ENCODE measurements around the gene FARS2. TPM values are rescaled to one million over a fixed set of nuclear protein-coding genes. Genes with fewer than 3 reads are reported as not detected.

Gene FARS2
- total and polyA plus RNA-seq, 9 of the 15 experiments (the other 6 are each of a cell fraction or from before 2014, with no cell fraction given) = 16.5 to 62.2 (median 27.0) TPM

DNA sequence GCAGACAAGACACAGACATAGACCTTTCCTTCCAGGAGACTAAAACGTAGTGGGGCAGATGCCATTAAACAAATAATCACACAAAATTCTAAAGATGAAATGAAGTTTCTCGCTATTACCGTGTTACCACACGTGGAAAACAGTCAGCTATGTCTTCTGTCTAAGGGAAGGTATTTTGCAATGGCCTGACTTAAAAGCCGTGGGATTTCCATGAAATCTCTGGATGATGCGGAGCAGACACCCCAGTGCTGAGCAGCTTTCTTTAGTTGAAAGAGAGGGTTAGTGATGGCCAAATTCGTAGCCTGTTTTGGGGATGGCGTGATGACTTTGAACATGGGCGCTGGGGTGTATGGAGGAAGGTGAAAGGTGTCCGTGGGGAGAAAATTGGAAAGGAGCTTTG, 463.6 kb downstream of the FARS2 start:
- Histone ChIP-seq H3K4me1 (replicated peaks in 1 of 2; ENCODE audit: control insufficient read depth in 2 of 2, insufficient read depth in 2 of 2, low read length in 2 of 2) (peaks cover 0 to 3% of the 10 kb centered on the region in 2 experiments; a peak in 1 of 5 replicates), H3K4me3 (no peak overlapping the region), H3K9me1 (ENCODE audit: control insufficient read depth, insufficient read depth, low read length) (no peaks in the 10 kb centered on the region), H4K20me1 (replicated peaks; ENCODE audit: control insufficient read depth, insufficient read depth, low read length) (peaks cover 26% of the 10 kb centered on the region; the same call in 1 of the 2 replicates), H3K79me2 (ENCODE audit: control insufficient read depth, insufficient read depth, low read length) (no peaks in the 10 kb centered on the region), H3K9ac (ENCODE audit: insufficient read depth in 1 of 2, low read depth in 2 of 2, low read length in 2 of 2) (no peak overlapping the region), H3K4me2 (ENCODE audit: insufficient read depth, low read length) (no peak overlapping the region), H3K27ac (ENCODE audit: extremely low read depth, low read depth, low read length) (no peak overlapping the region), H3K36me3 (ENCODE audit: control insufficient read depth, insufficient read depth, low read length) (no peaks in the 10 kb centered on the region), H3K9me3 (replicated peaks; ENCODE audit: control insufficient read depth, insufficient read depth, low read depth, low read length) (no peaks in the 10 kb centered on the region), H2AFZ (ENCODE audit: low read depth, low read length) (no peak overlapping the region), H3K27me3 (ENCODE audit: control insufficient read depth in 2 of 2, insufficient read depth in 2 of 2, low read length in 2 of 2) (peaks cover 8 to 51% of the 10 kb centered on the region in 2 experiments)
- ChIA-PET CTCF (ENCODE audit: low intra/inter-chr PET ratio) (no interaction called here), POLR2A (no interaction called here)
- DNase-seq (ENCODE audit: extremely low read depth in 1 of 4, low spot score in 3 of 4) (no peak), FAIRE-seq (no peak), ATAC-seq (no peak)
- BruUV-seq (replicated peaks) = no TSS peak
- in situ Hi-C loops (cut with MboI) (no loop called here), intact Hi-C loops (cut with micrococcal nuclease) (no loop called here)
- WGBS (ENCODE audit: insufficient coverage, low coverage, missing lambda C conversion rate) = 18% methylated on average over 10 of the region's 10 CpGs
- no peak for TF ChIP-seq ZNF316 (IDR thresholded peaks at IDR 0.05)
- TF ChIP-seq POLR2G (IDR thresholded peaks at IDR 0.05; ENCODE audit: low read depth, low read length) = no peak
- TF ChIP-seq, protein P1, sequence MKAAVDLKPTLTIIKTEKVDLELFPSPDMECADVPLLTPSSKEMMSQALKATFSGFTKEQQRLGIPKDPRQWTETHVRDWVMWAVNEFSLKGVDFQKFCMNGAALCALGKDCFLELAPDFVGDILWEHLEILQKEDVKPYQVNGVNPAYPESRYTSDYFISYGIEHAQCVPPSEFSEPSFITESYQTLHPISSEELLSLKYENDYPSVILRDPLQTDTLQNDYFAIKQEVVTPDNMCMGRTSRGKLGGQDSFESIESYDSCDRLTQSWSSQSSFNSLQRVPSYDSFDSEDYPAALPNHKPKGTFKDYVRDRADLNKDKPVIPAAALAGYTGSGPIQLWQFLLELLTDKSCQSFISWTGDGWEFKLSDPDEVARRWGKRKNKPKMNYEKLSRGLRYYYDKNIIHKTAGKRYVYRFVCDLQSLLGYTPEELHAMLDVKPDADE (conservative IDR thresholded peaks at IDR 0.05; ENCODE audit: control insufficient read depth, low read depth, low read length) = no peak
- no peak for TF ChIP-seq PURB (CRISPR knock-in tag; IDR thresholded peaks at IDR 0.05; ENCODE audit: low read depth)
- TF ChIP-seq MCM2 (IDR thresholded peaks at IDR 0.05; ENCODE audit: low read depth) = no peak
- TF ChIP-seq, protein P2, sequence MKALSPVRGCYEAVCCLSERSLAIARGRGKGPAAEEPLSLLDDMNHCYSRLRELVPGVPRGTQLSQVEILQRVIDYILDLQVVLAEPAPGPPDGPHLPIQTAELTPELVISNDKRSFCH (CRISPR knock-in tag; IDR thresholded peaks at IDR 0.05) = no peak
- TF ChIP-seq, protein P2 (tag; IDR thresholded peaks at IDR 0.05) = no peak
- TF ChIP-seq, protein P3, sequence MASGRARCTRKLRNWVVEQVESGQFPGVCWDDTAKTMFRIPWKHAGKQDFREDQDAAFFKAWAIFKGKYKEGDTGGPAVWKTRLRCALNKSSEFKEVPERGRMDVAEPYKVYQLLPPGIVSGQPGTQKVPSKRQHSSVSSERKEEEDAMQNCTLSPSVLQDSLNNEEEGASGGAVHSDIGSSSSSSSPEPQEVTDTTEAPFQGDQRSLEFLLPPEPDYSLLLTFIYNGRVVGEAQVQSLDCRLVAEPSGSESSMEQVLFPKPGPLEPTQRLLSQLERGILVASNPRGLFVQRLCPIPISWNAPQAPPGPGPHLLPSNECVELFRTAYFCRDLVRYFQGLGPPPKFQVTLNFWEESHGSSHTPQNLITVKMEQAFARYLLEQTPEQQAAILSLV (tag; IDR thresholded peaks at IDR 0.05) = no peak
- TF ChIP-seq, protein P4, sequence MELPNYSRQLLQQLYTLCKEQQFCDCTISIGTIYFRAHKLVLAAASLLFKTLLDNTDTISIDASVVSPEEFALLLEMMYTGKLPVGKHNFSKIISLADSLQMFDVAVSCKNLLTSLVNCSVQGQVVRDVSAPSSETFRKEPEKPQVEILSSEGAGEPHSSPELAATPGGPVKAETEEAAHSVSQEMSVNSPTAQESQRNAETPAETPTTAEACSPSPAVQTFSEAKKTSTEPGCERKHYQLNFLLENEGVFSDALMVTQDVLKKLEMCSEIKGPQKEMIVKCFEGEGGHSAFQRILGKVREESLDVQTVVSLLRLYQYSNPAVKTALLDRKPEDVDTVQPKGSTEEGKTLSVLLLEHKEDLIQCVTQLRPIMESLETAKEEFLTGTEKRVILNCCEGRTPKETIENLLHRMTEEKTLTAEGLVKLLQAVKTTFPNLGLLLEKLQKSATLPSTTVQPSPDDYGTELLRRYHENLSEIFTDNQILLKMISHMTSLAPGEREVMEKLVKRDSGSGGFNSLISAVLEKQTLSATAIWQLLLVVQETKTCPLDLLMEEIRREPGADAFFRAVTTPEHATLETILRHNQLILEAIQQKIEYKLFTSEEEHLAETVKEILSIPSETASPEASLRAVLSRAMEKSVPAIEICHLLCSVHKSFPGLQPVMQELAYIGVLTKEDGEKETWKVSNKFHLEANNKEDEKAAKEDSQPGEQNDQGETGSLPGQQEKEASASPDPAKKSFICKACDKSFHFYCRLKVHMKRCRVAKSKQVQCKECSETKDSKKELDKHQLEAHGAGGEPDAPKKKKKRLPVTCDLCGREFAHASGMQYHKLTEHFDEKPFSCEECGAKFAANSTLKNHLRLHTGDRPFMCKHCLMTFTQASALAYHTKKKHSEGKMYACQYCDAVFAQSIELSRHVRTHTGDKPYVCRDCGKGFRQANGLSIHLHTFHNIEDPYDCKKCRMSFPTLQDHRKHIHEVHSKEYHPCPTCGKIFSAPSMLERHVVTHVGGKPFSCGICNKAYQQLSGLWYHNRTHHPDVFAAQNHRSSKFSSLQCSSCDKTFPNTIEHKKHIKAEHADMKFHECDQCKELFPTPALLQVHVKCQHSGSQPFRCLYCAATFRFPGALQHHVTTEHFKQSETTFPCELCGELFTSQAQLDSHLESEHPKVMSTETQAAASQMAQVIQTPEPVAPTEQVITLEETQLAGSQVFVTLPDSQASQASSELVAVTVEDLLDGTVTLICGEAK (IDR thresholded peaks at IDR 0.05) = no peak
- TF ChIP-seq, protein P4 (CRISPR knock-in tag; IDR thresholded peaks at IDR 0.05) = no peak
- TF ChIP-seq SIRT6 (IDR thresholded peaks at IDR 0.05; ENCODE audit: low read depth, low read length) = no peak
- no peak for TF ChIP-seq RFX5 (IDR thresholded peaks at IDR 0.05; ENCODE audit: low read depth, low read length)
